WTC11 (cell line): ENCODE results near the gene MMP24OS. TPM values are rescaled to one million over a fixed set of nuclear protein-coding genes. Genes with fewer than 3 reads are reported as not detected.

Source experiments
- ATAC-seq: fragments of 200-7000 bp; cut with Tn5 transposase; 2 replicates; pipeline ENCODE4 v1.10.0; 2021; ENCODE audit warnings: mild to moderate bottlenecking, moderate library complexity
- CTCF ChIA-PET: fragments of 300-600 bp; sonication (Branson Sonifier 250); formaldehyde crosslinking; loops from one replicate; lab custom pipeline; 2021; ENCODE audit warnings: antibody characterized with exemption; lab: Charles Lee
- POLR2A ChIA-PET: fragments of 350-600 bp; sonication (Branson Sonifier 250); formaldehyde crosslinking; loops from one replicate; lab custom pipeline; 2021; ENCODE audit warnings: antibody characterized with exemption; lab: Charles Lee
- DNase-seq: peaks from one replicate; pipeline ENCODE4 v3.0.0; 2021; ENCODE audit warnings: low spot score
- H3K27ac Mint-ChIP-seq: 2 replicates; pipeline ENCODE4 v1.8.0; 2021; ENCODE audit warnings: mixed read lengths
- H3K27me3 Mint-ChIP-seq: 2 replicates; pipeline ENCODE4 v1.8.0; 2021; ENCODE audit warnings: low read depth, mild to moderate bottlenecking, moderate library complexity, mixed read lengths
- H3K36me3 Mint-ChIP-seq: 2 replicates; pipeline ENCODE4 v1.8.0; 2021; ENCODE audit warnings: mixed read lengths
- H3K4me1 Mint-ChIP-seq: 2 replicates; pipeline ENCODE4 v1.8.0; 2022; ENCODE audit warnings: mixed read lengths
- H3K4me3 Mint-ChIP-seq: 2 replicates; pipeline ENCODE4 v1.8.0; 2021; ENCODE audit warnings: mild to moderate bottlenecking, moderate library complexity, mixed read lengths
- H3K9me3 Mint-ChIP-seq: 2 replicates; pipeline ENCODE4 v1.8.0; 2021; ENCODE audit warnings: mixed read lengths
- CREM ChIP-seq: sonication (generic); formaldehyde crosslinking; IDR thresholded peaks from 2 replicates; pipeline ENCODE4 v1.8.1; 2022; ENCODE audit warnings: mild to moderate bottlenecking, missing genetic modification reagents, moderate library complexity
- FOXJ3 ChIP-seq: sonication (generic); formaldehyde crosslinking; IDR thresholded peaks from 2 replicates; pipeline ENCODE4 v1.9.0; 2021; ENCODE audit warnings: missing genetic modification reagents, mild to moderate bottlenecking, borderline replicate concordance
- FOXK1 ChIP-seq: sonication (generic); formaldehyde crosslinking; IDR thresholded peaks from 2 replicates; pipeline ENCODE4 v1.8.0; 2022; ENCODE audit warnings: mild to moderate bottlenecking, moderate library complexity, missing genetic modification reagents
- GABPB1 ChIP-seq: sonication (generic); formaldehyde crosslinking; IDR thresholded peaks from 2 replicates; pipeline ENCODE4 v1.8.1; 2023; ENCODE audit warnings: mild to moderate bottlenecking, missing genetic modification reagents
- GRHL2 ChIP-seq: fragments of 250-450 bp; sonication (Bioruptor Pico); IDR thresholded peaks from 2 replicates; pipeline ENCODE4 v1.8.0; 2022; ENCODE audit warnings: mild to moderate bottlenecking, moderate library complexity; ENCODE audit not compliant: insufficient replicate concordance, severe bottlenecking
- HMGA2 ChIP-seq: fragments of 250-450 bp; sonication (Bioruptor Pico); IDR thresholded peaks from 2 replicates; pipeline ENCODE4 v1.4.0; 2021; ENCODE audit warnings: mild to moderate bottlenecking, moderate library complexity
- IRF2 ChIP-seq: sonication (generic); formaldehyde crosslinking; IDR thresholded peaks from 2 replicates; pipeline ENCODE4 v1.8.0; 2022; ENCODE audit warnings: low read depth, missing genetic modification reagents, borderline replicate concordance
- KAT7 ChIP-seq: sonication (generic); formaldehyde crosslinking; IDR thresholded peaks from 2 replicates; pipeline ENCODE4 v1.8.1; 2023; ENCODE audit warnings: missing genetic modification reagents, mild to moderate bottlenecking, borderline replicate concordance
- NFE2L1 ChIP-seq: sonication (generic); formaldehyde crosslinking; IDR thresholded peaks from 2 replicates; pipeline ENCODE4 v1.8.1; 2023; ENCODE audit warnings: missing genetic modification reagents
- PRRX2 ChIP-seq: fragments of 250-450 bp; sonication (Bioruptor Pico); IDR thresholded peaks from 2 replicates; pipeline ENCODE4 v1.8.0; 2021; ENCODE audit warnings: mild to moderate bottlenecking
- SMAD4 ChIP-seq: sonication (generic); formaldehyde crosslinking; IDR thresholded peaks from 2 replicates; pipeline ENCODE4 v1.8.0; 2022; ENCODE audit warnings: mild to moderate bottlenecking, missing genetic modification reagents
- SOX15 ChIP-seq: fragments of 250-450 bp; sonication (Bioruptor Pico); IDR thresholded peaks from 2 replicates; pipeline ENCODE4 v1.9.0; 2021; ENCODE audit warnings: mild to moderate bottlenecking
- ZBTB21 ChIP-seq: sonication (generic); formaldehyde crosslinking; IDR thresholded peaks from 2 replicates; pipeline ENCODE4 v1.8.1; 2023; ENCODE audit warnings: mild to moderate bottlenecking, missing genetic modification reagents, borderline replicate concordance
- ZNF396 ChIP-seq: fragments of 250-450 bp; sonication (Bioruptor Pico); IDR thresholded peaks from 2 replicates; pipeline ENCODE4 v1.8.0; 2021; ENCODE audit warnings: mild to moderate bottlenecking, moderate library complexity, borderline replicate concordance
- total RNA-seq: library from RNA; stranded (reverse); gene quantifications from 3 replicates; pipeline ENCODE4 v1.2.3, GENCODE V29; 2021
- TF ChIP-seq, protein P1 (sequence below): sonication (generic); formaldehyde crosslinking; IDR thresholded peaks from 2 replicates; pipeline ENCODE4 v1.8.1; 2022; ENCODE audit warnings: missing genetic modification reagents, borderline replicate concordance
- TF ChIP-seq, protein P2 (sequence below): sonication (generic); formaldehyde crosslinking; IDR thresholded peaks from 2 replicates; pipeline ENCODE4 v1.8.0; 2023; ENCODE audit warnings: mild to moderate bottlenecking, missing genetic modification reagents
- TF ChIP-seq, protein P3 (sequence below): sonication (generic); formaldehyde crosslinking; IDR thresholded peaks from 2 replicates; pipeline ENCODE4 v1.8.0; 2023; ENCODE audit warnings: missing genetic modification reagents
- TF ChIP-seq, protein P4 (sequence below): fragments of 250-450 bp; sonication (Bioruptor Pico); conservative IDR thresholded peaks from 2 replicates; pipeline ENCODE4 v1.9.0; 2021; ENCODE audit warnings: mild to moderate bottlenecking
- TF ChIP-seq, protein P5 (sequence below): fragments of 200-600 bp; IDR thresholded peaks from 2 replicates; pipeline ENCODE4 v1.8.0; 2022; ENCODE audit warnings: antibody characterized with exemption
- TF ChIP-seq, protein P6 (sequence below): sonication (generic); formaldehyde crosslinking; conservative IDR thresholded peaks from 2 replicates; pipeline ENCODE4 v1.8.1; 2023; ENCODE audit warnings: mild to moderate bottlenecking, low read depth, missing genetic modification reagents, moderate library complexity
- TF ChIP-seq, protein P7 (sequence below): sonication (generic); formaldehyde crosslinking; IDR thresholded peaks from 2 replicates; pipeline ENCODE4 v1.8.1; 2023; ENCODE audit warnings: mild to moderate bottlenecking, missing genetic modification reagents

MMP24OS gene
- total RNA-seq, 1 experiment from 2014 or later, result 50.6 TPM

DNA sequence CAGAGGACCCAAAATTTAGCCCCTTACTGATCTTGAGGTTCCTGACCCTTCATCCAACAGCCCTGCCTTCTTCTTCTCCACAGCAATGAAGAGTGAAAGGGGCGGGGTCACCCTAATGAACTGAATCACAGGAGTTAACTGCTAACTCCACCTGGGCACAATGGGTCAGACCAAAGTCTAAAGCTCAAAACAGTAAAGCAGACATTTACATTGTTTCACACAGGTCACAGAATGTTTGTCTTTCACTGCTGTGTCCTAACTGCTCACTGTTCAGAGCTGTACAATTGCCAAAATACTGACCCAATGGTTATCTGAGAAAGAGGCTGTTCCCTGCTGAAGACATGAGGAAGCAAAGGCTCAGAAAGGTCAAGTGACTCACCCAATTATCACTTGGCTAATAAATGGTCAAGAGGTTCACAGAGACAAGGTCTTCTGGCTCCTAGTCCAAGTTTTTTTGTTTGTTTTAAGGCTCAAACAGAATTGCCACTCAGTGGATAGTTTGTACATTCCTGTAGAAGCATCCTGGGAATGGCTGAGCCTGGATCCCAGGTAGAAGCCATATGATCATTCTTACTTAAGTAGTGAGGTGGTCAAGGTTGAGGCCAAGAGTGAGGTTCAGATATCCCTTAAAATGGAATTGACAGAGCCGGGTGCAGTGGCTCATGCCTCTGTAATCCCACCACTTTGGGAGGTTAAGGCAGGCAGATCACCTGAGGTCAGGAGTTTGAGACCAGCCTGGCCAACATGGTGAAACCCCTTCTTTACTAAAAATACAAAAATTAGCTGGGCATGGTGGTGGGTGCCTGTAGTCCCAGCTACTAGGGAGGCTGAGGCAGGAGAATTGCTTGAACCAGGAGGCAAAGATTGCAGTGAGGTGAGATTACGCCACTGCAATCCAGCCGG, 49.4 kb upstream of the MMP24OS start:
- no peak overlapping the region for H3K27ac Mint-ChIP-seq
- ChIA-PET CTCF (interaction anchor here (1.2 kb wide), 1 partner anchor 24 kb away, joined by 3 read pairs; no protein-coding TSS in a partner anchor), POLR2A (no interaction called here)
- TF ChIP-seq GRHL2 (CRISPR knock-in tag), result no peak
- TF ChIP-seq GABPB1, result peak; percentile 73
- TF ChIP-seq, protein P1, sequence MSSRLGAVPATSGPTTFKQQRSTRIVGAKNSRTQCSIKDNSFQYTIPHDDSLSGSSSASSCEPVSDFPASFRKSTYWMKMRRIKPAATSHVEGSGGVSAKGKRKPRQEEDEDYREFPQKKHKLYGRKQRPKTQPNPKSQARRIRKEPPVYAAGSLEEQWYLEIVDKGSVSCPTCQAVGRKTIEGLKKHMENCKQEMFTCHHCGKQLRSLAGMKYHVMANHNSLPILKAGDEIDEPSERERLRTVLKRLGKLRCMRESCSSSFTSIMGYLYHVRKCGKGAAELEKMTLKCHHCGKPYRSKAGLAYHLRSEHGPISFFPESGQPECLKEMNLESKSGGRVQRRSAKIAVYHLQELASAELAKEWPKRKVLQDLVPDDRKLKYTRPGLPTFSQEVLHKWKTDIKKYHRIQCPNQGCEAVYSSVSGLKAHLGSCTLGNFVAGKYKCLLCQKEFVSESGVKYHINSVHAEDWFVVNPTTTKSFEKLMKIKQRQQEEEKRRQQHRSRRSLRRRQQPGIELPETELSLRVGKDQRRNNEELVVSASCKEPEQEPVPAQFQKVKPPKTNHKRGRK (CRISPR knock-in tag), result no peak
- TF ChIP-seq KAT7 (CRISPR knock-in tag), result no peak
- no peak for TF ChIP-seq SMAD4 (CRISPR knock-in tag)
- no peak for TF ChIP-seq HMGA2 (CRISPR knock-in tag)
- ATAC-seq, result no peak
- no peak overlapping the region for H3K4me3 Mint-ChIP-seq
- H3K27me3 Mint-ChIP-seq, result no peaks in the 10 kb centered on the region
- H3K9me3 Mint-ChIP-seq, result no peaks in the 10 kb centered on the region
- H3K4me1 Mint-ChIP-seq, result peaks cover 11% of the 10 kb centered on the region; the same call in 1 of the 2 replicates
- DNase-seq, result no peak
- H3K36me3 Mint-ChIP-seq, result no peaks in the 10 kb centered on the region

DNA sequence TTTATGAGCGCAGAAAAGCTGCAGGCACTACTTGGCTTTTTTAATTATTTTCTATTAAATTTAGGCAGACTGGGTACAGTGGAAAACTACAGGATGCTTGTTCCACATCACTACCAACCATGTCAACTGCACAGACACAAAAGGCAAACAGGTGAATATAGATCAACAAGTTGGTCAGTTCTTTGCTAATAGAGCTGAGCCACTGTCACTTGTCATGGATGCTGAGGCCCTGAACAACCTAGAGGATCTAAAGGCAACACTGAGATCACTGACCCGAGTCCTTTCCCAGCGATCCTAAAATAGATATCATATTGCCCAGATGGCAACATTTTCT, 48.8 kb upstream of the MMP24OS start:
- Mint-ChIP-seq H3K9me3 (no peaks in the 10 kb centered on the region), H3K27ac (no peak overlapping the region), H3K4me1 (peaks cover 11% of the 10 kb centered on the region; the same call in 1 of the 2 replicates), H3K27me3 (no peaks in the 10 kb centered on the region), H3K4me3 (no peak overlapping the region), H3K36me3 (no peaks in the 10 kb centered on the region)
- ATAC-seq (no peak), DNase-seq (no peak)
- ChIA-PET CTCF (interaction anchor here (1.2 kb wide), 1 partner anchor 23 kb away, joined by 3 read pairs; no protein-coding TSS in a partner anchor), POLR2A (no interaction called here)
- TF ChIP-seq, protein P2, sequence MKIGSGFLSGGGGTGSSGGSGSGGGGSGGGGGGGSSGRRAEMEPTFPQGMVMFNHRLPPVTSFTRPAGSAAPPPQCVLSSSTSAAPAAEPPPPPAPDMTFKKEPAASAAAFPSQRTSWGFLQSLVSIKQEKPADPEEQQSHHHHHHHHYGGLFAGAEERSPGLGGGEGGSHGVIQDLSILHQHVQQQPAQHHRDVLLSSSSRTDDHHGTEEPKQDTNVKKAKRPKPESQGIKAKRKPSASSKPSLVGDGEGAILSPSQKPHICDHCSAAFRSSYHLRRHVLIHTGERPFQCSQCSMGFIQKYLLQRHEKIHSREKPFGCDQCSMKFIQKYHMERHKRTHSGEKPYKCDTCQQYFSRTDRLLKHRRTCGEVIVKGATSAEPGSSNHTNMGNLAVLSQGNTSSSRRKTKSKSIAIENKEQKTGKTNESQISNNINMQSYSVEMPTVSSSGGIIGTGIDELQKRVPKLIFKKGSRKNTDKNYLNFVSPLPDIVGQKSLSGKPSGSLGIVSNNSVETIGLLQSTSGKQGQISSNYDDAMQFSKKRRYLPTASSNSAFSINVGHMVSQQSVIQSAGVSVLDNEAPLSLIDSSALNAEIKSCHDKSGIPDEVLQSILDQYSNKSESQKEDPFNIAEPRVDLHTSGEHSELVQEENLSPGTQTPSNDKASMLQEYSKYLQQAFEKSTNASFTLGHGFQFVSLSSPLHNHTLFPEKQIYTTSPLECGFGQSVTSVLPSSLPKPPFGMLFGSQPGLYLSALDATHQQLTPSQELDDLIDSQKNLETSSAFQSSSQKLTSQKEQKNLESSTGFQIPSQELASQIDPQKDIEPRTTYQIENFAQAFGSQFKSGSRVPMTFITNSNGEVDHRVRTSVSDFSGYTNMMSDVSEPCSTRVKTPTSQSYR (CRISPR knock-in tag), result no peak
- TF ChIP-seq, protein P3, sequence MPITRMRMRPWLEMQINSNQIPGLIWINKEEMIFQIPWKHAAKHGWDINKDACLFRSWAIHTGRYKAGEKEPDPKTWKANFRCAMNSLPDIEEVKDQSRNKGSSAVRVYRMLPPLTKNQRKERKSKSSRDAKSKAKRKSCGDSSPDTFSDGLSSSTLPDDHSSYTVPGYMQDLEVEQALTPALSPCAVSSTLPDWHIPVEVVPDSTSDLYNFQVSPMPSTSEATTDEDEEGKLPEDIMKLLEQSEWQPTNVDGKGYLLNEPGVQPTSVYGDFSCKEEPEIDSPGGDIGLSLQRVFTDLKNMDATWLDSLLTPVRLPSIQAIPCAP (CRISPR knock-in tag), result no peak
- TF ChIP-seq PRRX2 (CRISPR knock-in tag) (no peak), ZNF396 (CRISPR knock-in tag) (no peak), ZBTB21 (CRISPR knock-in tag) (no peak), NFE2L1 (CRISPR knock-in tag) (no peak), GABPB1 (no peak), FOXK1 (CRISPR knock-in tag) (no peak), SOX15 (CRISPR knock-in tag) (no peak), FOXJ3 (CRISPR knock-in tag) (no peak), IRF2 (no peak), CREM (CRISPR knock-in tag) (no peak)
- TF ChIP-seq, protein P4, sequence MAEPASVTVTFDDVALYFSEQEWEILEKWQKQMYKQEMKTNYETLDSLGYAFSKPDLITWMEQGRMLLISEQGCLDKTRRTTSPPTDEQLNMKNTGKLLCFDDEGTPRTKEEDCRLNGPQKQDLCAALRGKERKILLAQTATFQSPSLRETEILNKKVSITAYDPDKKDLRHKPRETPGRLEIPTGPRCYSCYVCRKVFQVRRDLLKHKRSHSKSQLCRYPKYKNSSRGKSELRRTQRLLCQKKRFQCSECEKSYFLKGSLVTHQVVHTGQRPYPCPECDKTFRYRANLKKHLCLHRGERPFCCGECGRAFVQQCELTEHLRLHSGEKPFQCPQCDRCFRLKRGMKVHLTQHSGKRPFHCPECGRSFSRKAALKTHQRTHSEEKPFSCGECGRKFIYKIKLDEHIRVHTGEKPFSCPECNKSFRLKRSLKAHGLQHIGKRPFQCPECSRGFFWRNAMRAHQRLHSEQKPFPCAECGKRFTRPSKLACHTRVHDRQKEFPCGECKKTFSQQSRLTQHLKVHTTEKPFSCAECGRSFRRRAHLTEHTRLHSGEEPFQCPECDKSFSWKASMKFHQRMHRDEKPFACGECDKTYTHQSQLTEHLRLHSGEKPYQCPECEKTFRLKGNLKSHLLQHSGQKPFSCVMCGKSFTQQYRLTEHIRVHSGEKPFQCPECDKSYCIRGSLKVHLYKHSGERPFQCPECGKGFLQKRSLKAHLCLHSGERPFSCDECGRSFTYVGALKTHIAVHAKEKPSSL (CRISPR knock-in tag), result no peak
- TF ChIP-seq, protein P5, sequence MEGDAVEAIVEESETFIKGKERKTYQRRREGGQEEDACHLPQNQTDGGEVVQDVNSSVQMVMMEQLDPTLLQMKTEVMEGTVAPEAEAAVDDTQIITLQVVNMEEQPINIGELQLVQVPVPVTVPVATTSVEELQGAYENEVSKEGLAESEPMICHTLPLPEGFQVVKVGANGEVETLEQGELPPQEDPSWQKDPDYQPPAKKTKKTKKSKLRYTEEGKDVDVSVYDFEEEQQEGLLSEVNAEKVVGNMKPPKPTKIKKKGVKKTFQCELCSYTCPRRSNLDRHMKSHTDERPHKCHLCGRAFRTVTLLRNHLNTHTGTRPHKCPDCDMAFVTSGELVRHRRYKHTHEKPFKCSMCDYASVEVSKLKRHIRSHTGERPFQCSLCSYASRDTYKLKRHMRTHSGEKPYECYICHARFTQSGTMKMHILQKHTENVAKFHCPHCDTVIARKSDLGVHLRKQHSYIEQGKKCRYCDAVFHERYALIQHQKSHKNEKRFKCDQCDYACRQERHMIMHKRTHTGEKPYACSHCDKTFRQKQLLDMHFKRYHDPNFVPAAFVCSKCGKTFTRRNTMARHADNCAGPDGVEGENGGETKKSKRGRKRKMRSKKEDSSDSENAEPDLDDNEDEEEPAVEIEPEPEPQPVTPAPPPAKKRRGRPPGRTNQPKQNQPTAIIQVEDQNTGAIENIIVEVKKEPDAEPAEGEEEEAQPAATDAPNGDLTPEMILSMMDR, result no peak
- TF ChIP-seq, protein P6, sequence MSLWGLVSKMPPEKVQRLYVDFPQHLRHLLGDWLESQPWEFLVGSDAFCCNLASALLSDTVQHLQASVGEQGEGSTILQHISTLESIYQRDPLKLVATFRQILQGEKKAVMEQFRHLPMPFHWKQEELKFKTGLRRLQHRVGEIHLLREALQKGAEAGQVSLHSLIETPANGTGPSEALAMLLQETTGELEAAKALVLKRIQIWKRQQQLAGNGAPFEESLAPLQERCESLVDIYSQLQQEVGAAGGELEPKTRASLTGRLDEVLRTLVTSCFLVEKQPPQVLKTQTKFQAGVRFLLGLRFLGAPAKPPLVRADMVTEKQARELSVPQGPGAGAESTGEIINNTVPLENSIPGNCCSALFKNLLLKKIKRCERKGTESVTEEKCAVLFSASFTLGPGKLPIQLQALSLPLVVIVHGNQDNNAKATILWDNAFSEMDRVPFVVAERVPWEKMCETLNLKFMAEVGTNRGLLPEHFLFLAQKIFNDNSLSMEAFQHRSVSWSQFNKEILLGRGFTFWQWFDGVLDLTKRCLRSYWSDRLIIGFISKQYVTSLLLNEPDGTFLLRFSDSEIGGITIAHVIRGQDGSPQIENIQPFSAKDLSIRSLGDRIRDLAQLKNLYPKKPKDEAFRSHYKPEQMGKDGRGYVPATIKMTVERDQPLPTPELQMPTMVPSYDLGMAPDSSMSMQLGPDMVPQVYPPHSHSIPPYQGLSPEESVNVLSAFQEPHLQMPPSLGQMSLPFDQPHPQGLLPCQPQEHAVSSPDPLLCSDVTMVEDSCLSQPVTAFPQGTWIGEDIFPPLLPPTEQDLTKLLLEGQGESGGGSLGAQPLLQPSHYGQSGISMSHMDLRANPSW, result no peak
- TF ChIP-seq, protein P7, sequence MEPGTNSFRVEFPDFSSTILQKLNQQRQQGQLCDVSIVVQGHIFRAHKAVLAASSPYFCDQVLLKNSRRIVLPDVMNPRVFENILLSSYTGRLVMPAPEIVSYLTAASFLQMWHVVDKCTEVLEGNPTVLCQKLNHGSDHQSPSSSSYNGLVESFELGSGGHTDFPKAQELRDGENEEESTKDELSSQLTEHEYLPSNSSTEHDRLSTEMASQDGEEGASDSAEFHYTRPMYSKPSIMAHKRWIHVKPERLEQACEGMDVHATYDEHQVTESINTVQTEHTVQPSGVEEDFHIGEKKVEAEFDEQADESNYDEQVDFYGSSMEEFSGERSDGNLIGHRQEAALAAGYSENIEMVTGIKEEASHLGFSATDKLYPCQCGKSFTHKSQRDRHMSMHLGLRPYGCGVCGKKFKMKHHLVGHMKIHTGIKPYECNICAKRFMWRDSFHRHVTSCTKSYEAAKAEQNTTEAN (CRISPR knock-in tag), result no peak
